Upper lobe of left lung (tissue), 6 donors: ENCODE data around the gene SORCS3. TPM values are rescaled to one million over a fixed set of nuclear protein-coding genes. Genes with fewer than 3 reads are reported as not detected.

Experiments
- ATAC-seq, 2 donors: fragments of 200-7000 bp; cut with Tn5 transposase; one replicate each; pipeline ENCODE4 v1.9.1; 2022; ENCODE audit warnings: mild to moderate bottlenecking in 2 of 2, moderate library complexity in 2 of 2; ENCODE audit not compliant: low FRiP score in 2 of 2
- DNase-seq, 2 donors: peaks; one replicate each; pipeline ENCODE4 v3.0.0-alpha.2; 2019 to 2020
- H3K27ac ChIP-seq, 4 donors: fragments of 200-600 bp; sonication (generic); one replicate each; pipeline ENCODE4 v1.5.1; 2016 to 2019
- H3K27me3 ChIP-seq, 4 donors: fragments of 200-600 bp; sonication (generic); one replicate each; pipeline ENCODE4 v1.5.1; 2017 to 2019
- H3K36me3 ChIP-seq, 4 donors: fragments of 200-600 bp; sonication (generic); one replicate each; pipeline ENCODE4 v1.5.1; 2016 to 2019
- H3K4me1 ChIP-seq, 4 donors: fragments of 200-600 bp; sonication (generic); one replicate each; pipeline ENCODE4 v1.5.1; 2018 to 2019
- H3K4me3 ChIP-seq, 4 donors: fragments of 200-600 bp; sonication (generic); one replicate each; pipeline ENCODE4 v1.5.1; 2017 to 2019; ENCODE audit warnings: mild to moderate bottlenecking in 2 of 4, moderate library complexity in 1 of 4
- H3K9me3 ChIP-seq, 4 donors: fragments of 200-600 bp; sonication (generic); one replicate each; pipeline ENCODE4 v1.5.1; 2018 to 2019
- EP300 ChIP-seq, 4 donors: sonication (generic); formaldehyde crosslinking; IDR thresholded peaks; one replicate each; pipeline ENCODE4 v1.5.1; 2017; ENCODE audit warnings: antibody characterized with exemption in 4 of 4, control low read depth in 2 of 4
- POLR2A ChIP-seq, 4 donors: fragments of 450-650 bp; IDR thresholded peaks; one replicate each; pipeline ENCODE4 v1.5.1; 2016 to 2017; ENCODE audit warnings: antibody characterized with exemption in 4 of 4, mild to moderate bottlenecking in 2 of 4
- POLR2AphosphoS5 ChIP-seq, 2 donors: sonication (generic); formaldehyde crosslinking; IDR thresholded peaks; one replicate each; pipeline ENCODE4 v1.5.1; 2017; ENCODE audit warnings: antibody characterized with exemption in 2 of 2
- WGBS, 2 donors: methylation state at CpG; one replicate each; pipeline ENCODE4 v1.1.5; 2017 to 2018; 5-methylcytosine and 5-hydroxymethylcytosine counted together
- total RNA-seq, 6 donors: library from RNA; depleted of rRNA in 4 of 6; stranded (reverse); fragments of >200 nt in 4 of 6; gene quantifications; one replicate each; pipeline versions ENCODE4 v1.1.0 to v1.2.1, GENCODE V29; 2016 to 2021
- TF ChIP-seq, protein P1 (sequence below), 6 experiments: fragments of 450-650 bp in 4 of 6; fragments of 200-600 bp in 2 of 6; sonication (generic) in 2 of 6; IDR thresholded peaks; one replicate each; pipeline ENCODE4 v1.5.1; 2016 to 2019; ENCODE audit warnings: antibody characterized with exemption in 6 of 6
- donor health status: DM: no; HTN: no; CAD: no; lungs with moderate emphysema.
- donor health status: DM: no; HTN: yes; CAD: no; lungs with severe emphysema.

Gene SORCS3
- total RNA-seq, 6 donors from 2014 or later: not detected

GRCh38 chr10:104642658-104643302 is 1.7 kb downstream of the SORCS3 start:
- Histone ChIP-seq H3K36me3 (no peaks in the 10 kb centered on the region), H3K27ac (no peak overlapping the region), H3K4me3 (peak overlapping the region in 2 of 4 donors; percentile 6 to 14), H3K27me3 (peaks cover 0 to 44% (median 22%) of the 10 kb centered on the region in 4 donors), H3K9me3 (no peaks in the 10 kb centered on the region), H3K4me1 (peaks cover 0 to 43% (median 4%) of the 10 kb centered on the region in 4 donors)
- ATAC-seq: peak in 1 of 2 donors; percentile 23
- peak in 1 of 2 donors; percentile 67 for DNase-seq
- 10 to 12% methylated on average over 14 to 40 of the region's 43 CpGs for WGBS, 2 donors
- TF ChIP-seq, protein P1, sequence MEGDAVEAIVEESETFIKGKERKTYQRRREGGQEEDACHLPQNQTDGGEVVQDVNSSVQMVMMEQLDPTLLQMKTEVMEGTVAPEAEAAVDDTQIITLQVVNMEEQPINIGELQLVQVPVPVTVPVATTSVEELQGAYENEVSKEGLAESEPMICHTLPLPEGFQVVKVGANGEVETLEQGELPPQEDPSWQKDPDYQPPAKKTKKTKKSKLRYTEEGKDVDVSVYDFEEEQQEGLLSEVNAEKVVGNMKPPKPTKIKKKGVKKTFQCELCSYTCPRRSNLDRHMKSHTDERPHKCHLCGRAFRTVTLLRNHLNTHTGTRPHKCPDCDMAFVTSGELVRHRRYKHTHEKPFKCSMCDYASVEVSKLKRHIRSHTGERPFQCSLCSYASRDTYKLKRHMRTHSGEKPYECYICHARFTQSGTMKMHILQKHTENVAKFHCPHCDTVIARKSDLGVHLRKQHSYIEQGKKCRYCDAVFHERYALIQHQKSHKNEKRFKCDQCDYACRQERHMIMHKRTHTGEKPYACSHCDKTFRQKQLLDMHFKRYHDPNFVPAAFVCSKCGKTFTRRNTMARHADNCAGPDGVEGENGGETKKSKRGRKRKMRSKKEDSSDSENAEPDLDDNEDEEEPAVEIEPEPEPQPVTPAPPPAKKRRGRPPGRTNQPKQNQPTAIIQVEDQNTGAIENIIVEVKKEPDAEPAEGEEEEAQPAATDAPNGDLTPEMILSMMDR (IDR thresholded peaks at IDR 0.05): peak in 1 of 6 experiments; percentile 17
- TF ChIP-seq POLR2A (IDR thresholded peaks at IDR 0.05): no peak

- H3K27ac ChIP-seq: no peak overlapping the region
- TF ChIP-seq EP300 (IDR thresholded peaks at IDR 0.05): no peak
- TF ChIP-seq, protein P1 (IDR thresholded peaks at IDR 0.05): no peak
- no peak for TF ChIP-seq POLR2A (IDR thresholded peaks at IDR 0.05)
- no peak for TF ChIP-seq POLR2AphosphoS5 (IDR thresholded peaks at IDR 0.05)
- H3K36me3 ChIP-seq: no peaks in the 10 kb centered on the region
- no peaks in the 10 kb centered on the region for H3K9me3 ChIP-seq
- H3K4me1 ChIP-seq: peaks cover 0 to 43% (median 4%) of the 10 kb centered on the region in 4 donors
- peaks cover 0 to 44% (median 22%) of the 10 kb centered on the region in 4 donors for H3K27me3 ChIP-seq
- H3K4me3 ChIP-seq: no peak overlapping the region
- WGBS, 2 donors: 81% methylated on average over 11 of the region's 11 CpGs
- DNase-seq (peak in 1 of 2 donors; percentile 34), ATAC-seq (no peak)
Observed at GRCh38 chr10:104643303-104643663, 2.2 kb downstream of the SORCS3 start.

DNA sequence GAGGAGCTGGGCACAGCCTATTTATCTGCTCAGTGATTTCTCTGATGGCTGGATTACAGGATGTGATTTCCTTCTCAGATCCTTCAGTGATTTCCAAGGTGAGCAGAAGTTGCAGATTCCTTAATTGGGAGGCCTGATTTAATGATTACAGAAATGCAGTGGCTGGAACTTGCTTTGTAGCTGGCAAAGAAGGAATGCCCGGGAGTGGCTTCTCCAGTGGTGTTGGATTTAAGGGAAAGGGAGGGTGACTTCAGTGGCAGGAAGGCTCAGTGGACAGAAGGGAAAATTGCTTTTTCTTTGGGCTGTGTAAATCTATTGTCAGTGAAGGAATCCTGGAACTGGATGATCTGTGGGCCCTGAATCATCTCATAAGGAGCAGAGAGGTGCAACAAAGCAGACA is 5.1 kb downstream of the SORCS3 start:
- Histone ChIP-seq H3K27ac (no peak overlapping the region), H3K9me3 (no peaks in the 10 kb centered on the region), H3K4me3 (no peak overlapping the region), H3K27me3 (peaks cover 0 to 22% (median 9%) of the 10 kb centered on the region in 4 donors), H3K36me3 (no peaks in the 10 kb centered on the region), H3K4me1 (peaks cover 0 to 17% (median 4%) of the 10 kb centered on the region in 4 donors)
- DNase-seq (no peak), ATAC-seq (no peak)
- TF ChIP-seq, protein P1 (IDR thresholded peaks at IDR 0.05): no peak
- TF ChIP-seq POLR2AphosphoS5 (IDR thresholded peaks at IDR 0.05) (no peak), EP300 (IDR thresholded peaks at IDR 0.05) (no peak), POLR2A (IDR thresholded peaks at IDR 0.05) (no peak)
- WGBS, 2 donors: 82 to 88% methylated on average over 1 of the region's 1 CpG

GRCh38 chr10:104648421-104648820 is 7.3 kb downstream of the SORCS3 start:
- Histone ChIP-seq H3K36me3 (no peaks in the 10 kb centered on the region), H3K27ac (no peak overlapping the region), H3K27me3 (no peaks in the 10 kb centered on the region), H3K4me1 (no peaks in the 10 kb centered on the region), H3K4me3 (no peak overlapping the region), H3K9me3 (no peaks in the 10 kb centered on the region)
- no peak for DNase-seq
- WGBS, 2 donors: 63 to 67% methylated on average over 3 of the region's 3 CpGs
- no peak for ATAC-seq
- TF ChIP-seq, protein P1 (IDR thresholded peaks at IDR 0.05): no peak
- TF ChIP-seq POLR2AphosphoS5 (IDR thresholded peaks at IDR 0.05): no peak
- no peak for TF ChIP-seq POLR2A (IDR thresholded peaks at IDR 0.05)
- TF ChIP-seq EP300 (IDR thresholded peaks at IDR 0.05): no peak

GRCh38 chr10:104650072-104650471 is 9.0 kb downstream of the SORCS3 start:
- TF ChIP-seq POLR2A (IDR thresholded peaks at IDR 0.05) (no peak), EP300 (IDR thresholded peaks at IDR 0.05) (no peak)
- TF ChIP-seq, protein P1 (IDR thresholded peaks at IDR 0.05): no peak
- no peaks in the 10 kb centered on the region for H3K27me3 ChIP-seq
- no peak overlapping the region for H3K27ac ChIP-seq
- DNase-seq: no peak
- H3K4me3 ChIP-seq: no peak overlapping the region
- H3K9me3 ChIP-seq: no peaks in the 10 kb centered on the region
- H3K36me3 ChIP-seq: no peaks in the 10 kb centered on the region
- no peaks in the 10 kb centered on the region for H3K4me1 ChIP-seq
- 54 to 72% methylated on average over 1 of the region's 1 CpG for WGBS, 2 donors
- ATAC-seq: no peak
